Measurements from ENCODE around the gene TRNT1. TPM values are rescaled to one million over a fixed set of nuclear protein-coding genes. Genes with fewer than 3 reads are reported as not detected.

TRNT1 gene
- total RNA-seq: 43.2 and 45.6 TPM in 2 replicates

DNA sequence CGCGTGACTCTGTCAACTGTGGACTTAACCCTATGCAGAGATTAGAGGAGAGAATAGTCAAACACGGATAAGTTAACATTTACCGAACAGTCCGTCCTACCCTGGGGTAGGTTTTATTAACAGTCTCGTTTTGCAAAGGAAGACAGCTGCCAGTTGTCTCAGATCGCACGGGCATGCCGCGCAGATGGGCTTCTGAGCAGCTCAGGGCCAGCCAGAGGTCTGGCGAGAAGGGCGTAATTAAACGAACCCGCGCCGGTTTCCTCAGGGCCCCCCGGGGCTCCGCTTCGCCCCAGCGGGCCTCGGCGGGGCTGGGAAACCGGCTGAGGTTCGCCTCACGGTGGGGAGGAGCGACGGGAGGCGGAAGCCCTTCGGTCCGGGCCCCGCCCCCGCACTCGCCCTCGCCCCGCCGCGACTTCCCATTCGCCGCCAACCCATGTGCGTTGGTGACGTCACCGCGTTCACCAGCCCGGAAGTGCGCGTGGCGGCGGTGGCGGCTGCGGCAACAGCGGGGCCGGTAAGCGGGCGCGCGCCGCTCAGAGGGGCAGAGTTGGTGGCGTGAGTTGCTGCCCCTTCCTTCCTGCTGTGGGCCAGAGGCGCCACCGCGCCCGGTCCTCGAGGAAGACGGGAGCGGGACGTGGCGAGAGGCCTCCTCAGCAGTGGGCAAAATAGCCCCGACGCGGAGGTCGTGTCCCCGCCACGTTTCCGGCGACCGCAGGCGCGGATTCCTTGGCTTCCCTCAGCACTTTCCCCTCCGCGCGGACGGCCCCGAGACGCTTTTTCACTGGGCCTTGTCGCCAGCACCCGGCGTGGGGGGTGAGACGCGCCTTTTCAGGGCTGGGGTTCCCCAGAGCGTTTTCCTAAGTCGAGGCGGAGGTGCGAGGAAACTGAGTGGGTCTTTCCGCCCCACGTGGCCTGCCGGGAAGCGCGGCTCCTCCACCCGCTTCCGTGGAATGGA, at the start of gene TRNT1:
TSS of gene TRNT1 (plus strand) at position 464 of the 955 bp plus-strand sequence. CDS start 2,101 bp downstream, outside the sequence.
- intact Hi-C loops (cut with micrococcal nuclease): loop anchor here (1.0 to 10.0 kb wide), 5 partner anchors 10 to 1368 kb away; partner anchors contain the start of genes CRBN, ITPR1 and SETMAR

DNA sequence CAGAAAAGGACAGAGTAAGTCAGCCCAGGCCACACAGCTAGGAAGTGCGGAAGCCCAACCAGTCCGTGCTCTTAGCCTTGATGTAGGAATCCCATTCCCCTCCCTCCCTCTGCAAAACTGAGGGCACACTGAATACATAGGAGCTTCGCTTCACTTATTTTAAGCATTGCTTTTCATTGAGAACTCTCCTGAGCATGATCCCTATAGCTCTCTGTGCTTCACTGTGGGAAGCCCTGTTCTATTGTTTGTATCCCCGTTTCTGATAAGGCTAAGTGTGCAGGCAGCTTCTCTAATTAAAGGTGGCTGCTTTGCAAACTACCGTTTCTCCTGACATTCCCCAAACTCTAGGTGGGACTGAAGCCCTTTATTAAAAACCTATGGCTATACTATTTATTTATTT, 46.4 kb upstream of the TRNT1 start:
- intact Hi-C loops (cut with micrococcal nuclease): no loop called here

- intact Hi-C loops (cut with micrococcal nuclease): no loop called here
Measured at GRCh38 chr3:3081381-3082233, 45.1 kb upstream of the TRNT1 start.

DNA sequence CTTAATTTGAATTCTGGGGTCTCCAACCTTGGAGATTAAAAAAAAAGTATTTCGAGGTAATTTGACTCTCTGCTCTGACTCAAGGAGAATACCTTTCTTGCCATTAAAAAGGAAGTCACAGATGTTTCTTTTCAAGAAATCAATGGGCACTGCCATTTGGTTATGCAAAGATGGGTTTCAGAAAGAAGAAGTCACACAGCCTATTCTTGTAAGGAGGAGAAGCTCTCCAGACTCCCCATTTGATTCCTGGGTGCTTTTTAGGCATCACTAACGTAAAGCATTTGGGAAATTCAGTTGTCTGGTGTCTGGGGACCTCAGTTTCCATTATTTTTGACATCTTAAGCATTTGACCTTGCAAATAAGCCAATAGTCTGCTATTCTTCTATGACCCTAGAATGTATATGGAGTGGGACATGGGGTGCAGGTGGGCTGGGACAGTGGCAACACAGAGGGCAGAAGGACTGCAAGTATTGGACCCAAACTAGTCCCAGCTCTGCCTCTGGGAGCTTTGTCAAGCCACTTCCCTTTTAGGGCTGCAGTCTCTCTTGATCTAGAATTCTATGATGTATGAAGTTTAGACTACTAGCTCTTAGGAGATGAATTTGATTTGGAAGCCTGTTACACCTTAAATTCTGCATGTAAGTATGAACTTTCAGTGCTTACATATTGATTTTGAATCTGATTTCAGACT, 44.4 kb upstream of the TRNT1 start:
- intact Hi-C loops (cut with micrococcal nuclease): no loop called here

DNA sequence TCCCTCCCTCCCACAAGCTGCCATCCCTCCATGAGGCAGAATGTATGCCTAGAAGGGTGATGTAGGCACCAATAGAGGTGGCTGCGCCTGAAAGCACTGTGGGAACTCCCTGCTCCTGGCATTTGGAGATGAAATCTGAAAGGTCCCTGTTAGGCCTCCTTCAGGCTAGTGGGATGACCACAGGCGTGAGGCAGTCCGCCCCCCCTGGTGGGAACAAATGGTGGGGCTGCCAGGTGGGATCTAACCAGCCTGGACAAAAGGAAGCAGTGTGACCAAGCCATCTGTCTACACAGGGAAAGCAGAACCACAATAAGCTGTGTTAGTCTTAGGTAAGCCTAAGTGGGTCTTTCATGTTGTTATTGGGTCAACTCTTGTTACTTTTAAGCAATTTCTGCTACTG, 41.9 kb upstream of the TRNT1 start:
- intact Hi-C loops (cut with micrococcal nuclease): no loop called here

DNA sequence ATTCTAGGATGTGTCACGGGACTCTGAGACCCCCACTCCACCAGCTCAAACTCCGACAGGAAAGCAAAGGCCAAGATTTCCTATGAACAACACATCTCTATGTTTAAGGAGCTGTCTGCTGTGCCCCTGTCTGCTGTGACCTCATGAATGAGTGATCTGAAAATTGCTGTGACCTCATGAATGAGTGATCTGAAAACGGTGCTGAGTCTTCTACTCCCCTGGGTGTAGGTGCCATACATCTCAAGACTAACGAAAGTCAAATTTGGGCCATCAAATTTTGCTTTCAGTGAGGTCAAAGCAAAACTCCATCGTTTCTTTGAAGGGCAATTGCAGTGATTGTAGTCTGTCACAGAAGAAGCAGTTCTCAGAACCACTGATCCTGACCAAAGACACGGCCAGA, 41.0 kb upstream of the TRNT1 start:
- intact Hi-C loops (cut with micrococcal nuclease): no loop called here

DNA sequence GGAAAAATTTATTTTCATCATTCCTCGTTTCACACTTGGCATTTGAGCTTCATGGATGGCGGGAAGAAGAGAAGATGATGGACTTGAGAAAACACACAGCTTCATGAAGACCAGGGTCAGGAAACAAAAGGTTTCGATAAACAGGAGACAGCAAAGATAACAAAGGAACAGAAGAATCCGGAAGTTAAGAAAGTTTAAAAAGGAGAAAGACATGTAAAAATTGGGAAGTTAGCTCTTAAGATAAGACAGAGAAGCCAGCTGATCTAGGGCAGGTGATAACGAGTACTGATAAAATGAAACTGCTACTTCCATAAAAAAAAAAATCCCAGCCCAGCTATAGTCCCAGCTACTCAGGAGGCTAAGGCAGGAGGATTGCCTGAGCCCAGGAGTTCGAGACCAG, 40.5 kb upstream of the TRNT1 start:
- intact Hi-C loops (cut with micrococcal nuclease): no loop called here

GRCh38 chr3:3087279-3087678, 39.5 kb upstream of the TRNT1 start:
- intact Hi-C loops (cut with micrococcal nuclease): no loop called here

- intact Hi-C loops (cut with micrococcal nuclease): no loop called here
Measured at GRCh38 chr3:3087716-3088465, 38.8 kb upstream of the TRNT1 start.

GRCh38 chr3:3089017-3089416, 37.7 kb upstream of the TRNT1 start:
- intact Hi-C loops (cut with micrococcal nuclease): no loop called here

DNA sequence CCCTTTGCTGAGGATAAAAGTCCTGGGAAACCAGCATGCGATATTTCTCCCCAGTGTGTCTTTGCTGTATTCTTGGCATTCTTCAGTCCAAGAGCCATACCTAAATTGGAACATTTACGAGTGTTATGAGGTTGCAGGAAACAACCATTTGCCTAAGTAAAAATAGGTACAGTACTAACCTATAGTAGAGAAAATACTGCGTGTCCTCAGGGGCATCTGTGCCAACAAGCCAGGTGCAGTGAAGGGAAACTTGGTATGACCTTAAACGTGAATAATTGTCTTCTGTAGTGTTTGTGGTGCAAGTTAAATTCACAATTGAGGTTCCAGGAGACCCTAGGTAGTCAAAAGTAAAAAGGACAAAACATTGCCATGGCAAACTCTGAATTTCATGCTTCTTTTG, 28.8 kb upstream of the TRNT1 start:
- intact Hi-C loops (cut with micrococcal nuclease): no loop called here

DNA sequence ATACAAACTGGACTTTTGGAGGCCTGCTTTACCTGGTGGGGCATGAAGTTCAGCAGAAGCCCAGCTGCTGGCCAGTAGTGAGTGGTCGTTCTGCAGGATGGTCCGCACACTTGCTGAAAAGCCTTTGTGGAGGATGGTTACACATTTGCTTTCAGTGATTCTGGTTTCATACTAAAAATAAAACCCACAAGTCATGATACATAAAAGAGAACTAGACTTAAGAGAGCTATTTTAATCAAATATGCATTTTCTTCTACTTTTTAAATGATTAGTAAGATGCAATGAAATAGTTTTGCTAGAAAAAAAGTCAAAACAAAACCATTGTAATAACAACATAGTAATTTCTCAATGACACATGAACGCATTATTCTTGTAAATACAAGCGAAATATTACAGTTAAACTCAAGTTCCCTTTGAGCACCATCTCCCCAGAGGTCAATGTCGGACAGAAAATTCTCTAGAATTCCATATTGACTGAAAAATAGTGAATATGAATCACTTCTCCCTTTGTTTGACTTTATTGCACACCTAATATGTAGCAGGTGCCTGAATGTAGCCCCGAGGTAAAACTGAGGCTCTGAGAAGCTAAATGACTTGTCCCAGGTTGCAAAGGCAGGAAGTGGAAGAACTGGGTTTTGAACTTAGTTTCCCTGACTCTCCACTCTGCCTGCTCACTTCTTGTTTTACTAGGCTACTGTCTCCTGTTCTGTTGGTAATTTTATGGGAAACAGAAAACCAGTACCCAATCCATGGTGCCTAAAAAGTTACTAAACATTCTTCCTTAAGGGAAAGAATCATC, 24.9 kb upstream of the TRNT1 start:
- intact Hi-C loops (cut with micrococcal nuclease): no loop called here

DNA sequence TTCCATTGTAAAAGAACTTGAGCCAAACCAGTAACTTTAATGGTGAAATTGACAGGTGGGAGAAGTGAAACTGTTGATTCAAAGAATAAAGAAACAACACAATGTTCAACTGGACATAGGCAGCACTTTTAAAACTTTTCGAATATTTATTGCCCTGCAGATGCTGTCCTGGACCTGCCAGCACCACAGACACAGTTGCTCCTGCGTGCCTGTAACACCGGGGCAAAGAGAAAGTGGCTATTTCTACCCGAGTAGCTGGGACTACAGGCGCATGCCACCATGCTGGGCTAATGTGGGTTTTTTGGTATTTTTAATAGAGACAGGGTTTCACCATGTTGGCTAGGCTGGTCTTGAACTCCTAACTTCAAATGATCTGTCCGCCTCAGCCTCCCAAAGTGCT, 24.0 kb upstream of the TRNT1 start:
- intact Hi-C loops (cut with micrococcal nuclease): no loop called here

- intact Hi-C loops (cut with micrococcal nuclease): no loop called here
Measured at GRCh38 chr3:3105246-3105645, 21.5 kb upstream of the TRNT1 start.

- intact Hi-C loops (cut with micrococcal nuclease): no loop called here
Measured at GRCh38 chr3:3105815-3106214, 20.9 kb upstream of the TRNT1 start.

DNA sequence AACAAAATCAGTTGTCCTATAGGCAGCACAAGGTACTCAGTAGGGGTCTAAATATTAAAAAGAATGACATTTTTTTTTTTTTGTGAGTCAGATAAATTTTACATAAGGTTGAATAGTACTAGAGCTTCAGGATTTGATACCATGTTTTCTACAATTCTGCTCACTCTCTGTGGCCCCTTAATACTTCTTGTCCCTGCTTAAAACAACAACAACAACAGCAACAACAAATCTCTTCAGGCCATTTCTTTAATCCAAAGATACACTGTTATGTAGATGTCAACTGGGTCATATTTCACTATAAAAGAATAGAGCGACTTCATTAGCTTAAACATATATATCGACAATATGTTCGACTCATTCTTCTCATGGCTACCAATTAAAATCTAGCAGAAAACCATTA, 19.6 kb upstream of the TRNT1 start:
- intact Hi-C loops (cut with micrococcal nuclease): no loop called here

DNA sequence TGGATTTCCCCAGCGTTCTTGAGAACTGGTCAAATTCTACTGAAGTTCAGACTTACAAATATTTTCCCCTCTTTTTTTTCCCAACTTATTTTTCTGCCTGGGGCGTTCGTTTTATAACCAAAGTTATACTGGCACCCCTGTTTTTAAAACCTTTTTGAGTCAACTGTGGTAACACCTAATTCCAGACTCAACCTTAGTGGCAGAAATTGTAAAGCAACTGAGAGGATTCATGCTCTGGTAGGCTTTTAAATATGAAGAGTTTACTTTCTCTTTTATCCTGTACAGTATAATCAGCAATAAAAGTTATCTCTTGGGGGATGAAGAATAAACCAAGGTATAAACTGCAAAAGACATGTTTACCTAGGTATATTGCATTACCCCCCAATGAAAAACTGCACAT, 18.9 kb upstream of the TRNT1 start:
- intact Hi-C loops (cut with micrococcal nuclease): no loop called here

GRCh38 chr3:3109407-3110298, 17.1 kb upstream of the TRNT1 start:
- intact Hi-C loops (cut with micrococcal nuclease): no loop called here

- intact Hi-C loops (cut with micrococcal nuclease): no loop called here
Measured at GRCh38 chr3:3110299-3110630, 16.5 kb upstream of the TRNT1 start, which contains the start of gene IL5RA. Gene IL5RA (minus strand): TSS chr3:3110374. CDS start chr3:3104984, 5,390 bp downstream.
